Peyer's patch (tissue), 4 donors: ENCODE data around the gene DPEP2NB. TPM values are rescaled to one million over a fixed set of nuclear protein-coding genes. Genes with fewer than 3 reads are reported as not detected.
"Not testable (repeated sequence)": the region's sequence is repeated elsewhere in the genome, so short reads cannot be mapped to it uniquely, and the experiment has no call there.

ENCODE experiments used
- DNase-seq, 3 donors: peaks; one replicate each; pipeline ENCODE4 v3.0.0-alpha.2; 2017 to 2019
- H3K27ac ChIP-seq, 4 donors: fragments of 200-600 bp; sonication (generic); one replicate each; pipeline ENCODE4 v1.5.1; 2016 to 2019
- H3K27me3 ChIP-seq, 2 donors: fragments of 200-600 bp; sonication (generic); one replicate each; pipeline ENCODE4 v1.5.1; 2019
- H3K36me3 ChIP-seq, 3 donors: fragments of 200-600 bp; sonication (generic); one replicate each; pipeline ENCODE4 v1.5.1; 2016 to 2019
- H3K4me1 ChIP-seq, 4 donors: fragments of 200-600 bp; sonication (generic); one replicate each; pipeline ENCODE4 v1.5.1; 2016 to 2019
- H3K4me3 ChIP-seq, 4 donors: fragments of 200-600 bp; sonication (generic); 1 replicate in 3 of 4; 2 replicates in 1 of 4; pipeline ENCODE4 v1.5.1; 2016 to 2019; ENCODE audit warnings: mild to moderate bottlenecking in 1 of 4
- H3K9me3 ChIP-seq, 4 donors: fragments of 200-600 bp; sonication (generic); one replicate each; pipeline ENCODE4 v1.5.1; 2016 to 2019; ENCODE audit warnings: mild to moderate bottlenecking in 1 of 4
- POLR2A ChIP-seq, 2 donors: fragments of 450-650 bp; IDR thresholded peaks; one replicate each; pipeline ENCODE4 v1.5.1; 2017; ENCODE audit warnings: antibody characterized with exemption in 2 of 2, mild to moderate bottlenecking in 2 of 2, moderate library complexity in 2 of 2
- total RNA-seq, 4 donors: library from RNA; depleted of rRNA; stranded (reverse); fragments of >200 nt; gene quantifications; one replicate each; pipeline ENCODE4 v1.1.0, GENCODE V29; 2016
- TF ChIP-seq, protein P1 (sequence below), 6 experiments: fragments of 450-650 bp in 4 of 6; fragments of 200-600 bp in 2 of 6; sonication (generic) in 1 of 6; IDR thresholded peaks; one replicate each; pipeline ENCODE4 v1.5.1; 2017 to 2019; ENCODE audit warnings: antibody characterized with exemption in 6 of 6, mild to moderate bottlenecking in 3 of 6, moderate library complexity in 1 of 6

DPEP2NB gene
- total RNA-seq, 4 donors from 2014 or later: not detected

- Histone ChIP-seq H3K27me3 (no peaks in the 10 kb centered on the region), H3K9me3 (no peaks in the 10 kb centered on the region), H3K27ac (peak overlapping the region; percentile 70 to 84 (median 74)), H3K4me3 (peak overlapping the region in 1 of 4 donors; percentile 4), H3K36me3 (no peaks in the 10 kb centered on the region), H3K4me1 (peaks cover 0 to 19% (median 5%) of the 10 kb centered on the region in 4 donors)
- peak in 1 of 3 donors; percentile 37 for DNase-seq
- TF ChIP-seq, protein P1, sequence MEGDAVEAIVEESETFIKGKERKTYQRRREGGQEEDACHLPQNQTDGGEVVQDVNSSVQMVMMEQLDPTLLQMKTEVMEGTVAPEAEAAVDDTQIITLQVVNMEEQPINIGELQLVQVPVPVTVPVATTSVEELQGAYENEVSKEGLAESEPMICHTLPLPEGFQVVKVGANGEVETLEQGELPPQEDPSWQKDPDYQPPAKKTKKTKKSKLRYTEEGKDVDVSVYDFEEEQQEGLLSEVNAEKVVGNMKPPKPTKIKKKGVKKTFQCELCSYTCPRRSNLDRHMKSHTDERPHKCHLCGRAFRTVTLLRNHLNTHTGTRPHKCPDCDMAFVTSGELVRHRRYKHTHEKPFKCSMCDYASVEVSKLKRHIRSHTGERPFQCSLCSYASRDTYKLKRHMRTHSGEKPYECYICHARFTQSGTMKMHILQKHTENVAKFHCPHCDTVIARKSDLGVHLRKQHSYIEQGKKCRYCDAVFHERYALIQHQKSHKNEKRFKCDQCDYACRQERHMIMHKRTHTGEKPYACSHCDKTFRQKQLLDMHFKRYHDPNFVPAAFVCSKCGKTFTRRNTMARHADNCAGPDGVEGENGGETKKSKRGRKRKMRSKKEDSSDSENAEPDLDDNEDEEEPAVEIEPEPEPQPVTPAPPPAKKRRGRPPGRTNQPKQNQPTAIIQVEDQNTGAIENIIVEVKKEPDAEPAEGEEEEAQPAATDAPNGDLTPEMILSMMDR (IDR thresholded peaks at IDR 0.05): no peak
- no peak for TF ChIP-seq POLR2A (IDR thresholded peaks at IDR 0.05)
Observed at GRCh38 chr16:68000450-68000849, 15.3 kb downstream of the DPEP2NB start.

DNA sequence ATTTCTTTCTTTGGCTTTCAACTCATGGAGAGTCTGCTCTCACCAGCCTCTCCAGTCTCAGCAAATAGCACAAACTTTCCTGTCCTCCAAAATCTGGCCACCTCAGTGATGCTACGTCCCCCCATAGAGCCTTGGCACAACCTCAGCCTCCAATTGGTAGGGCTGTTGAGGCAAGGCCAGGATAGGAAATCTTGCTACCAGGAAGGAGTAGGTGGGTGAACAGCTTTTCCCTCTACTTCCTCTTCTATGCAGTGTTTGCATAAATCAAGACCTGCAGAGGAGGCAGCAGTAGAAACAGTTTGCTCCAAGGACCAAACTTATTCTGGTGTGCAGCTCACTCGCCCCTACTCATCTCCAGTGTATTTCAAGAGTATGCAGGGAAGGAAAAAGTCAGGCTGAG is 15.7 kb downstream of the DPEP2NB start:
- peaks cover 0 to 19% (median 4%) of the 10 kb centered on the region in 4 donors for H3K4me1 ChIP-seq
- no peak for DNase-seq
- no peaks in the 10 kb centered on the region for H3K36me3 ChIP-seq
- peak overlapping the region; percentile 70 to 84 (median 74) for H3K27ac ChIP-seq
- H3K27me3 ChIP-seq: no peaks in the 10 kb centered on the region
- H3K9me3 ChIP-seq: no peaks in the 10 kb centered on the region
- peak overlapping the region in 1 of 4 donors; percentile 47 for H3K4me3 ChIP-seq
- TF ChIP-seq, protein P1 (IDR thresholded peaks at IDR 0.05): no peak
- TF ChIP-seq POLR2A (IDR thresholded peaks at IDR 0.05): no peak

- Histone ChIP-seq H3K4me1 (peaks cover 0 to 19% (median 4%) of the 10 kb centered on the region in 4 donors), H3K27ac (peak within 1 kb of the TSS; percentile 70 to 84 (median 74)), H3K4me3 (peak within 1 kb of the TSS; percentile 24 to 47 (median 28))
- H3K27me3 ChIP-seq, H3K9me3 ChIP-seq, H3K36me3 ChIP-seq: not testable (repeated sequence)
- peak in 2 of 3 donors; percentile 78 to 84 for DNase-seq
Observed at GRCh38 chr16:67998779-67999688, 16.7 kb downstream of the DPEP2NB start, which contains the start of gene DPEP2. DPEP2 (minus strand) TSS chr16:67999484; CDS start chr16:67993212, 6,272 bp downstream.

DNA sequence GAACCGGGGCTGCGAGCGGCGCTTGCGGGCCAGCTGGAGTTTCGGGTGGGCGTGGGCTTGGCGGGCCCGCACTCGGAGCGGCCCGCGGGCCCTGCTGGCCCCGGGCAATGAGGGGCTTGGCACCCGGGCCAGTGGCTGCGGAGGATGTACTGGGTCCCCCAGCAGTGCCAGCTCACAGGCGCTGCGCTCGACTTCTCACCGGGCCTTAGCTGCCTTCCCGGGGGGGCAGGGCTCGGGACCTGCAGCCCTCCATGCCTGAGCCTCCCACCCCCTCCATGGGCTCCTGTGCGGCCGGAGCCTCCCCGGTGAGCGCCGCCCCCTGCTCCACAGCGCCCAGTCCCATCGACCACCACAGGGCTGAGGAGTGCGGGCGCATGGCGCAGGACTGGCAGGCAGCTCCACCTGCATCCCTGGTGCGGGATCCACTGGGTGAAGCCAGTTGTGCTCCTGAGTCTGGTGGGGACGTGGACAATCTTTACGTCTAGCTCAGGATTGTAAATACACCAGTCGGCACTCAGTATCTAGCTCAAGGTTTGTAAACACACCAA is 17.4 kb downstream of the DPEP2NB start:
- H3K27me3 ChIP-seq, DNase-seq, H3K36me3 ChIP-seq, H3K9me3 ChIP-seq: not testable (repeated sequence)
- Histone ChIP-seq H3K27ac (peak overlapping the region; percentile 70 to 84 (median 74)), H3K4me1 (peaks cover 3 to 25% (median 7%) of the 10 kb centered on the region in 4 donors), H3K4me3 (peak overlapping the region in 3 of 4 donors; percentile 25 to 47 (median 32))

DNA sequence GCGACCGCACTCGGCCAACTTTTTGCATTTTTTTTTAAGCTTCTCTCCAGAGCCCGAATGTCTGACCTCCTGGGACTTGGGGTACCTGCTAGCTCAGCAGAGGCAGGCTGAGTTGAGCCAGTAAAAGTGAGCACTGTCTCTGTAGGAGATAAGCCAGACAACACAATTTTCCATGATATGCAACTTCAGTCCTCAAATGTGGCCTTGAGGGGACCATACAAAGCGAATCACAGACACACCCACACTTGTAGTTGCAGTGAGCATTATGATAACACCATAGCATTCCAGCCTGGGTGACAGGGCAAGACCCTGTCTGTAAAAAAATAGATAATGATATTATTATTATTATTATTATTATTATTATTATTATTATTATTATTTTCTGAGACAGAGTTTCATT is 19.0 kb downstream of the DPEP2NB start:
- Histone ChIP-seq H3K36me3 (no peaks in the 10 kb centered on the region), H3K4me3 (no peak overlapping the region), H3K27me3 (no peaks in the 10 kb centered on the region), H3K4me1 (peaks cover 3 to 30% (median 11%) of the 10 kb centered on the region in 4 donors), H3K9me3 (no peaks in the 10 kb centered on the region), H3K27ac (no peak overlapping the region)
- DNase-seq: no peak
- TF ChIP-seq, protein P1 (IDR thresholded peaks at IDR 0.05): no peak
- no peak for TF ChIP-seq POLR2A (IDR thresholded peaks at IDR 0.05)

DNA sequence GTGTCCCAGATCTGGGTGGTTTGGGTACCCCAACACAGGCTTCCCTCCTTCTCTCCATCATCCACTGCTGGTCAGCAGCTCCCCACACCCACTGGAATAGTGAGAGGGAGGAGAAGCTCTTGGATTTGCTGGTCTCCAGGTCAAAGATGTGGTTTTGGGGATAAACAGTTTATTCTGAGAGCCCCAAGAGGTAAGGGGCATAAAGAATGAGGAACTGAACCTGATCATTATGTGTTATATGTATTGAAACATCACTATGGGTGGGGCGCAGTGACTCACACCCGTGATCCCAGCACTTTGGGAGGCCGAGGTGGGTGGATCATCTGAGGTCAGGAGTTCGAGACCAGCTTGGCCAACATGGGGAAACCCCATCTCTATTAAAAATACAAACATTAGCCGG is 20.3 kb downstream of the DPEP2NB start:
- peaks cover 3 to 27% (median 11%) of the 10 kb centered on the region in 4 donors for H3K4me1 ChIP-seq
- H3K36me3 ChIP-seq: no peaks in the 10 kb centered on the region
- no peaks in the 10 kb centered on the region for H3K27me3 ChIP-seq
- no peak overlapping the region for H3K4me3 ChIP-seq
- no peaks in the 10 kb centered on the region for H3K9me3 ChIP-seq
- H3K27ac ChIP-seq: peak overlapping the region in 2 of 4 donors; percentile 41 to 74
- no peak for TF ChIP-seq POLR2A (IDR thresholded peaks at IDR 0.05)
- TF ChIP-seq, protein P1 (IDR thresholded peaks at IDR 0.05): no peak
- no peak for DNase-seq

DNA sequence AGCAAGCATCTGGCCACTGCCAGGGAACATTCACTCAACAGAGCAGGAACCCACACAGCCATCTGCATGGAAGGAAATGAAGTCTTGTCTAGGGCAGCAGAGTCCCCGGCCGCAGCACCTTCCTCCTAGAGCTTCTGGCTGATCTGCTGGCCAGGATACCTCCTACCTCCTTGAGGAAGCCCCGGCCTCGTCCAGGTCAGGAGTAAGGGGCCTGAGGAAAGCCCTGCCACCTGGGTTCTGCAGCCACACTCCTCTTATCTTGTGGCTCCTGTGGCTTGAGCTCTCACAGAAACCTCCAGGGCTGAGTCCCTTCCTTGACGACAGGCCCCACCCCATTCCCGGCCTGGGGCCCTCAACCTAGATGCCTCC is 21.7 kb downstream of the DPEP2NB start:
- H3K9me3 ChIP-seq, DNase-seq, H3K27me3 ChIP-seq, H3K36me3 ChIP-seq: not testable (repeated sequence)
- H3K4me3 ChIP-seq: peak overlapping the region in 2 of 4 donors; percentile 13 to 45
- peaks cover 3 to 19% (median 11%) of the 10 kb centered on the region in 4 donors for H3K4me1 ChIP-seq
- H3K27ac ChIP-seq: peak overlapping the region; percentile 36 to 81 (median 72)
